T-helper 1 cell treated with Interleukin-12 subunit alpha and Interleukin-12 subunit beta and Interleukin-4 antibody, amounts not matched to agents 30 ng/mL and 1 ng/mL, for 36 hours (primary cell): ENCODE measurements around the gene DHRS9. TPM values are rescaled to one million over a fixed set of nuclear protein-coding genes. Genes with fewer than 3 reads are reported as not detected.

ENCODE experiments used
- intact Hi-C: fragments of 100-400 bp; cut with micrococcal nuclease; formaldehyde crosslinking; loops from one replicate; pipeline ENCODE4 v1.15.1; 2024
- total RNA-seq: library from RNA; stranded (reverse); gene quantifications from 2 replicates; pipeline ENCODE4 v1.2.3, GENCODE V29; 2022

DHRS9 gene
- total RNA-seq, 1 donor from 2014 or later, result 0.12 TPM

DNA sequence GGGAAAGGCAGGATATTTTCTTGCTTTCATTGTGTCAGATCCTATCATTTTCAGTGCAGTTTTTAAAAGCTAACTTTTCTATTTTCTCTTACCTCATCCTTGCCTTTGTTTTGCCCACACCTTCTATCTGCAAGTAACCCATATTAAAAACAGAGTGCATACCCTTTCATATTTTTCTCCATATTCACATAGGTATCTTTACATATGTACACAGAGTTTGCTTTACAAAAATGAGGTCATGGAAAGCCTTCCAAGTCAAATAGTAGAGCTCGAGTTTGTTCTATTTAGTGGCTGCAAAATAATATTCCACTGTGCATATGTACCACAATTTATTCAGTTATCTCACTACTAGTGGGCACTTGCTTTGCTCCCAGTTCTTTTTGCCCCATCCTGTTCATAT lies 3.9 kb upstream of the DHRS9 start:
- intact Hi-C loops, result no loop called here

DNA sequence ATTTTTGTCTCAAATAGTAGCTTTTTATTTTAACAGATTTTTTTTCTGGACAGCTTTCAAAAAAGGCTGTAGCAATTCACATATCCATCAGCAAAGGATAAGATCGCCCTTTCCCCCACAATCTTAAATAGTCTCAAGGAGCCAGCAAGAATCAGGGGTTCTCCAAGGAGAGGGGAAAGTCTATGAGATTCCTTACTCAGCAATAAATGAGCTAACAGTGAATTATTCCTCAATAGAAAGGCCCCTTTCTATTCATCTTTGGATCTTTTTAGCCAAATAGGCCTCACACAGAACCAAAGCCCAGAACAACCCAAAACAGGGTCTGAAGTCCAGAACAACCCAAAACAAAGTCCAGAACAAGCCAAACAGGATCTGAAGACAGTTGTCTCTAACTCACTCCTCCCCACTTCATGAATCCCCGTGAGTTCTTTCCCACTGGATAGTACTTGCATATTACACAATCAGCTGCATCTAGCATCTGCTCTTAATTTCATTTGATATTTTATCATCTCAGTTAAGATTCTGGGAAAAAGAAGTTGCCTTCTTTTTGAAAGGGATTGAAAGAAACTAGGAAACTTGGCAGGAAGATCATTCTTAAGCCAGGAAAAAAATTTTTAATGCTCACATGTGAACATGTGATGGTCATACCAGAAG lies 3.4 kb upstream of the DHRS9 start:
- intact Hi-C loops, result no loop called here

DNA sequence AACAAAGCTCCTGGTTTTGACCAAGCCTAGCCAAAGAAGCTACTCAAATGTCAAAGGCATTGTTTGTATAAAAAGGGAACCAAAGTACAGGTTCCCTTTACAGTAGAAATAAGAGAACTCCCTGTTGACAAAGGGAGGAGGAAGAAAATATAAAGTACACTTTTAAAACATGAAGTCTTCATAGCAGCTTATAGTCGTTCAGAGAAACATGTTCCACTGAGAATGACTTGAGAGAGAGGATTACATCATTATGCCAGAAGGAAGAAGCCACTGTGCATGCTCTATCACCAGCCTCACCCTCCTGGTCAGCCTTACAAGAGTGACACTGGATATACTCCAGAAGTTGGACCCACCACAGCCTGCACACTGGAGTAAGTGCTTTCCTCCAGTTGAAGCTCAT lies 2.5 kb upstream of the DHRS9 start:
- intact Hi-C loops, result no loop called here

DNA sequence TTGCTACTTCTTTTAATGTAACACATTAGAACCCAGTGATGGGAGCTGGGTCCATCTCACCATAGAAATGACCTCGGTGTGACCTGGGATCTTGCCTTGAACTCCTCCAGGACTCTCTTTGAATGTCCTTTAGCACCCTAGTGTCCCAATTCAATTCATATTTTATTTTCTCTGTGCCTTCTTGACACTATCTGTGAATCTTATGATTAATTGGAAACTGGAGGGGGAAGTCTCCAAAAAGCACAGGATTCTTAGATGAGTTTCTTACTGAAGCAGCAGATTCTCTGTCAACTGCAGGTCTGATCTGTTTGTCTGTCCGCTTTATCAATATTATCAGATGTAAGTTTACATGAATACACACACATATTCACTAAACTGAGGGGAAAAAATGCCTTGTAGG lies 470 bp downstream of the DHRS9 start:
- intact Hi-C loops, result no loop called here

DNA sequence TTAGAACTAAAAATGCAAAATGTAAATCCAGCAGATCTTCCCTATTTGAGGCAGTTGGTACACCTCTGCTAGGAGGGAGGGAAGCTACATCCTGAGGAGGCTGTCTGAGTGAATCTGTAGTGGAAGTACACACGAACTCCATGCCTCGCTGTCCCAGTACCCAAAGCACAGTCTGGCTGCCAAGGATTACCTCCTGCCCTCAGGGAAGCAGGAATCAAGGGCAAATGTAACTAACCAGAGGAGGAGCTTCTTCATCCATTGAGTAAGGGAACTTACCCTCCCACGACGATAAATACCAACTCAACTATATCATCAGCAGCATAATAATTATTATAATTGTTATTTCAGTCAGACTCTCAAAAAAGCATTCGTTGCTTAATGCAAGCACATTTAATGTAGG lies 2.1 kb downstream of the DHRS9 start:
- intact Hi-C loops, result no loop called here

DNA sequence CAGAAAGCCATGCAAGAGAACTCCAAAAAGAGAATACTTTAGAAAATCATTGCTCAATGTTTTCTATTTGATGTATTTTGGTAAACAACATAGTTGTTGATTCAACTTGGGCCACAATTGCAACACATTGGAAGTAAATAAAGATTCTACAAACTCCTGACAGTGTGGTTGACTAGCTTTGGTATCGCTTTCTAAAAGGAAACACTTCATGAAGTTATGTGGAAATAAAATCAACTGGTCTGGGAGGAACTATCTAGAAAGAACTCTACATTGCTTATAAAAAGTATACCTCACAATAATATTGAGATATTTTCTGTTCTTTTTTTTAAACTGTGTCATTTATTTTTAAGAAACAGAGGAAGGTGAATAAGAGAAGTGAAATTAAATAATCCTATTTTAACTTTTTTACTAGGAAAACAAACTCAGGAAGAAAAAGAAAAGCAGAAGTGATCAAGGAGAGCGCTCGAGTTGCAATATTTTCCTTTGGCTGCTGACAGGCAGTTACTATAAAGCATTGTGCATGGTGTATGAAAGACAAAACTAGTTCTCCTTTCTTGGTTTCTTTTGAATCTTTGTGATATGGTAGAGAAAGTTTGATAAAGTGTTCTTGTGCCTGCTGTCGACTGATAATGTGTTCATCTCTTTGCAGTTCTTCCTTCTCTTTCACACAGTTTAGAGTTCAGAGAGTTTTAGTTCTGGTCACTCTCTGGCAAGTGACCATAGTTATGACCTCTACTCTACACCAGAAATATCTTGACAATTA lies 3.0 kb downstream of the DHRS9 start:
- intact Hi-C loops, result loop anchor here (2.0 kb wide), 1 partner anchor 34 kb away; no protein-coding TSS in a partner anchor

DNA sequence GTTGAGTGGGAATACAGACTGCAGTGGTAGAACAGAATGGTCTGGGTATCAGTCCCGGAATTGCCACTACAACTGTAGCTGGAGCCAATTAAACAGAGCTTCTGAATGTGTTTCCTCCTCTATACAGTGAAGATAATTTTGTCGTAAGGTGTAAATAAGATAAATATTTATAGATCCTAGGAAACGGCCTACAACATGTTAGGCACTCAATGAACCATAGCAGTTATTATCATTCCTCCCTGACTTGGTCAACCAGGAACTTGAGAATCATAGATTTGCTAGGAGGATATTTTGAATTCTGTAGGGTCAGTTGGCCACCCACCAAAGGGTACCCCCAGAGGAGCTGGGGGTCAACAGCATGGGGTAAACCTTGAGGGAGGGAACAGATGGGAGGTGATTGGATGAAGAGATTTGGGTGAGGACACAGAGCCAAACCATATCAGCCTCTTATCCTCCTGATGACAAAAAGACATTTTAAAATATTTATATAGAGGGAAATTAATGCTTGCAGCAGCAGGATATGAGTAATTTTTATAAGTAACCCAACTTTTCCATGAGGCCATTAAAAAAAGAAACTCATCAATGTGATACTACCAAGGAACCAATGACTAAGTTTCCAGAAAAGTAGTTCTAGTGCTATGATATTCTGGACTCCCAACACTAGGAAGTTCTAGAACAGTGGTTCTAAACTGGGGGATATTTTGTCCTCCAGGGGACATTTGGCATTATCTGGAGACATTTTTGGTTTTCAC lies 4.0 kb downstream of the DHRS9 start:
- intact Hi-C loops, result loop anchor here (2.0 kb wide), 1 partner anchor 33 kb away; no protein-coding TSS in a partner anchor

DNA sequence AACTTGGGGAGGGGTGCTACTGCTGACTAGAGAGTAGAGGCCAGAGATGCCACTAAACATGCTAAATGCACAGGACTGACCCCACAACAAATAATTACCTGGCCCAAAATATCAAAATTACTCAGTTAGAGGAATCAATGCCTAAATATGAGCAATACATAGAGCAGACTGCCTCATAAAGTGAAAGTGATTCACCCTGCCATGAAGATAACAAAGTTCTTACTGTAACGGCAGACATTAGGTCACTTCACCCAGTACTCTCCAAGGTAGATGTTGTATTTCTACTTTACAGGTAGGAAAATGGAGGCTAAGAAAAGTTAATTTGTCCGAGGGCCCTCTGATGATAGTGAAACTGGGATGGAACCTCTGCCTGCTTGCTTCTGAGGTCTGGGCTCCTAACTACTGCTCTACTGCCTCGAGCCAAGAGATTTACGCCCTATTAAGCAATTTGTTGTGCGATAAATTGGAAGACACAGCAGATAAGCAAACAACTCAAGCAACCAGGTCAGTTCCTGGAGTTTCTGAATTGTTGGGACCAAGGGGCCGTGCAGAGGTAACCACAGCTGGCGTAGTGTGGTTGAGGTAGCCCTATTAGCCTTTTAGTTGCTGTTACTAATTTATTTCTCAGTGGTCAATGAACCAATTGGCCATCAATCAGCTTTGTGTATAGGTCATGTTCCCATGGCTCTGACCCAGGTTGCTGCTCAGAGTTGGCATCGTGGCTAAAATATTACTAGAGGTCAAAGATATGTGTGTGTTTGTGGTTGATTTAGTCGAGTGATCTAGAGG lies 4.8 kb downstream of the DHRS9 start:
- intact Hi-C loops, result loop anchor here (2.0 kb wide), 1 partner anchor 33 kb away; no protein-coding TSS in a partner anchor

DNA sequence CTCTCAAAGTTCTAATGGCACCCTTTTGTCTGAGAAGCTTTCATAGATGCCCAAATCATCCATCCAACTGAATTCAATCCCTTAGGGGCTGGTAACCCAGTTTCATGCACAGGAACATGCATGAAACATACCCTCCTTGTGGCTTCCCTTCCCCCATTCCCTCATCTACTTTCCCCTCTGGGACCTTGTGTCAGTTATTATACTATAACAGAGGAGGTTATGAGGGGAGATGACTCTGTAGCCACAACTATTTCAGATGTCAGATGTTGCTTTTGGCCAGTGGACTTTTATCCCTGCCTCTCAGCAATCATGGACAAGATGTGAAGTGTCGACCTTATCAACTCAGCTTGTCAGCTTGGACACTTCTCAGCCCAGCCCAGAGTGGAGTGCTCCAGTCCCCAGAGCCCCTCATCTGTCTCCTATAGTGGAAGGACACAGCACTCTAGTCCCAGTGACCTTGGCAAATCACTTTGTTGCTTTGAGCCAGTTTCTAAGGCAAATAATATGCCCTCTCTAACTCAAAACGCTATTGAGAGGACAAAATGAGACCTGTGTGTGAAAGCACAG lies 8.4 kb downstream of the DHRS9 start:
- intact Hi-C loops, result no loop called here

DNA sequence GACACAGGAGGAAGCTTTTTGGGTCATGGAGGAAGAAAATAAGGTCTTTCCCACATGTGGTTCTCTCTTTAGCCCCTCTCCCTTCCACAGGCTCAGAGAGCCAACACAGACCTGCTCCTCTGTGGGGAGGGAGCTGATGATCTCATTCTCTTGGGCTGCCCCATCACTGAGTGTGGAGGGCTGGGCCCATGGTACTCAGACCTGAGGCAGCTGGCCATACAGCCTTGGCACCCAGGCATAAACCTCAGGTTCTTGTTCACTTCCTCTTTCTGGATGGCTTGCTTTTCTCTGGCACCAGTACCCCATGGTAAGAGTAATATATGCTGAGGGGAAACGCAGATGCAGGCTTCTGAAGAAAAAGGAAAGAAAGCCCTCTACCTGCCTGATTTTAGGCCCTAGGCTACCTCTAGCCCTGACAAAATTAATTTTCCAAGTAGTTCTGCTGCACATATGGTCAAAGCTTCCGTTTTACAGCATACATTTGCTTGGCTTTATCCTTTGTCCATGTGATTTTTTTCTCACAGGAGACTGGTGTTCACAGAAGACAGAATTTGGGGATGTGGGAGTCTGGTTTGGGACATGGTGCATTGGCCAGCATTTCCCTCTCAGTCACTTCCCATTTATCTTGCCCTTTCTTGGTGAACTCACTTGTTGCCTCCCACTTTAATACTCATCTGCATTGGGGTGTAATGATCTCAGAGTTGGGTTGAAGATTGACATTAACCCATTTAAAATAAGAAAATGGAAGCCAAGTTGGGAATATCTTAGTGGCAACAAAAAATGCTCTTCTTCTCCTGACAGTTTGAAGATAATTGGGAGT lies 11.1 kb downstream of the DHRS9 start:
- intact Hi-C loops, result no loop called here

DNA sequence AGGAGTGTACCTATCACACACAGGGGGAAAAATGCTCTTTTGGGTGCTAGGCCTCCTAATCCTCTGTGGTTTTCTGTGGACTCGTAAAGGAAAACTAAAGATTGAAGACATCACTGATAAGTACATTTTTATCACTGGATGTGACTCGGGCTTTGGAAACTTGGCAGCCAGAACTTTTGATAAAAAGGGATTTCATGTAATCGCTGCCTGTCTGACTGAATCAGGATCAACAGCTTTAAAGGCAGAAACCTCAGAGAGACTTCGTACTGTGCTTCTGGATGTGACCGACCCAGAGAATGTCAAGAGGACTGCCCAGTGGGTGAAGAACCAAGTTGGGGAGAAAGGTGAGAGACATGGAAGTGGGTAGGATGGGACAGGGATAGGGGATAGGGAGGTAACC lies 12.2 kb downstream of the DHRS9 start:
- intact Hi-C loops, result no loop called here

DNA sequence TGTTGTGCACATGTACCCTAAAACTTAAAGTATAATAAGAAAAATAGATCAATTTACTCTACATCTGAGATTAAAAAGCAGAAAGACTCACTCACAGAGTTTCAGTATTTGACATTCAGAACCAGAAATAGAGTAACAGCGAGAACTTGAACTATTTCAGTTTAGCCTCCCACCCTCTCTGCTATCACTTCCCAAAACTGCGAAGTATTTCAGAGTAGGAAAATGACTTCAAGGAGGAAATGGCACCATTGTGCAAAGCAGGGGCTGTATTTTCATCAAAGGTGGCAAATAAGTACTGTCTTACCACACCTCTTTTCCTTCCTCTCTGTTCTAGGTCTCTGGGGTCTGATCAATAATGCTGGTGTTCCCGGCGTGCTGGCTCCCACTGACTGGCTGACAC lies 13.6 kb downstream of the DHRS9 start:
- intact Hi-C loops, result no loop called here

DNA sequence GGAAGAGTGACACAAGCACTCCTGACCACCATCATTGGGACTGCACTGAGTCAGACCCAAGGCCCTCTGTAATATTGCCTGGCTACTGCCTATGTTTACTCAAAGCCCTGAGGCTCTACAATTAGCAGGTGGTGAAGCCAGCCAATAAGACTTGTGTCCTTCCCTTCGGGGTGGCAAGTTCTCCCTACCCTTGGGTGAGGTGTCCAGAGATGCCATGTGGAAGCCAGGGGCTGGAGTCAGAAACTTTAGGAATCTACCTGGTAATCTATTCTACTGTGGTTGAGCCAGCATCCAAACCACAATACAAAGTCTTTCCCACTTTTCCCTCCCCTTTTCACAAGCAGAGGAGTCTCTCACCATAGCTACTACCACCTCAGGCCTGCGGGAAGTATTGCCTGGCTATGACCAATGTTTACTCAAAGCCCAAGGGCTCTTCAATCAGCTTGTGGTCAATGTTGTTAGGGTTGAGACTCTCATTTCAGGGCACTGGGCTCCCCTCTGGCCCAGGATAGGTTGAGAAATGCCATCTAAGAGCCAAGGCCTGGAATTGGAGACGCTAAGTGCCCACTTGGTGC lies 17.6 kb downstream of the DHRS9 start:
- intact Hi-C loops, result no loop called here

DNA sequence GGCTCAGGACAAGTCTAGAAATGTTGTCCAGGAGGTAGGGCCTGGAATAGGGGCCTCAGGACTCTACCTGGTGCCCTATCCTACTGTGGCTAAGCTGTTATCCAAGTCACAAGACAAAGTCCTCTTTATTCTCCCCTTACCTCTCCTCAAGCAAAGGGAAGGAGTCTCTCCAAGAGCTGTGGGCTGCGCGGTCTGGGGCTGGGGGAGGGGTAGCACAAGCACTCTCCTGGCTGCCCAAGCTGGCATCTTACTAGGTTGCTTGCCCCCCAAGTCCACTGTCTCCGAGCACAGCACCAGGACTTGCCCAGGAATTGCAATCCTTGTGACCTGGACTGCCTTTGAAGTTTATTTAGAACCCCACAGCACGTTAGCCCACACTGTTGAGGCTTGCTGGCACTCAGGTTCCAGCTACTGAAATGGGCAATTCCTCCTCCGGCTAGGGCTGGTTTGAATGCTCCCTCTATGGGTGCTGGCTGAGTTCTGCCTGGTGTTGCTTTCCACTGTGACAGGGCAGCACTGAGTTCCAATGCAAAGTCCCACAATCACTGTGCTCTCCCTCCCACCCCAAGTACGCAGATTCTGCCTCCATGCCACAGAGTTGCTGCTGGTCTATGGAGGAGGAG lies 18.5 kb downstream of the DHRS9 start:
- intact Hi-C loops, result no loop called here

DNA sequence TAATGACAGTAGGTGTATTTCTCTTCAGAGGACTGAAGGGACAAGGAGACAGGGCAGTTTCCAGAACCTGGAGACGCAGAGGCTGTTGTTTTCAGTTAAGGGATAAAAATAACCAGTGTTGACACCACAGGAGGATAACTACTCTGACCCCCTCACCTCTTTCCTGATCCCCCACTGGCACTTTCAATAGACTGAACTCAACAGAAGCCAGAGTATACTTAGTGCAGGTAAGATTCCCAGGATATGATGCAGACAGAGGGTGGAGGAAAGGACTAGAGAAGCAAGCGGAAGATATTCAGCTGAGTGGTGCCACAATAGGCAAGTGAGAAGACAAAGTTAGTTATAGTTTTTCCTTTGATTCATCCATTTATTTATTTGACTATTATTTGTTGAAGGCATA lies 19.8 kb downstream of the DHRS9 start:
- intact Hi-C loops, result no loop called here

DNA sequence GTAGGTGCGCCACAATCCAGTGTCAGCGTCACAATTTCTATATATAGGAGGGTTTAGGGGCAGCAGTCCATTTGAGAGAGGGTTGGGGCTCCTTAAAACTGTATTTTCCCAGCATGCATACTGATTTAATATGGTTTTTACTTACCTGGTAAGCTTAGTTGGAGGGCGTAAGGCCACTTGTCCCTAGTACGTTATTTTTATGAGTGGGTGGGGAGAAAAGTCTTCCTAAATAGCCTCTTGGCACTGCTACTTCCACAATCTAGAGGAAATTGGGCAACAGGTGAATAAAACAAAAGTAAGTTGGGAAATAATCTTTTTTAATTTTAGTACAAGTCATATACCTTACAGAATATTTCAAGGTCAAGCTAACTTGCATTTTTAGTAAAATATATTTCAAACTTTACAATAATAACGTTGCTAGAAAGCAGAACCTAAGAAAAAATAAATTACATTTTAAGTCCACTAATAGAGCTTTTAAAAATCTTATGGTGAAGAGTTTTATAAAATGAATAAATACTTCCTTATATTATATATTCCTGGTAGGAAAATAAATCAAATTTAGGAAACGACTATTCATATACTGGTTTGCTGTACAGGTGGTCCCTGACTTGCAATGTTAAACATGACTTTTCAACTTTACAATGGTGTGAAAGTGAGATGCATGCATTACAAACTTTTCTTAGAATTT lies 20.9 kb downstream of the DHRS9 start:
- intact Hi-C loops, result no loop called here

DNA sequence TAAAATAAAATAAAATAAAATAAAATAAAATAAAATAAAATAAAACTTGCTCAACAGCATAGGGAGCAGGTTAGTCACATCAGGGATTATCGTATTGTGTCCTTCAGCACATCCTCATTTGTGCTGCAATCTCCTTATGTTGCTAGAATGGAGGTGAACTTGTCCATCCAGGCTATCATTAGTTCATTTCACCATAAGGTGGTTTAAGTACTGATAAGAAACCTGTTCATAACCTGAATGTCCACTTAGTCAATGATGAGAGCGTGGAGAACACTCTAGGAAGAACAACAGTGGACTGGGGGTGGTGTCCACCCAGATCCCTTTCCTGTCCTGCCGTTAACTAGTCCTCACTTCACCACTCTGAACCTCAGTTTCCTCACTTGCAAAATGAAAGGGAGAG lies 21.9 kb downstream of the DHRS9 start:
- intact Hi-C loops, result no loop called here

DNA sequence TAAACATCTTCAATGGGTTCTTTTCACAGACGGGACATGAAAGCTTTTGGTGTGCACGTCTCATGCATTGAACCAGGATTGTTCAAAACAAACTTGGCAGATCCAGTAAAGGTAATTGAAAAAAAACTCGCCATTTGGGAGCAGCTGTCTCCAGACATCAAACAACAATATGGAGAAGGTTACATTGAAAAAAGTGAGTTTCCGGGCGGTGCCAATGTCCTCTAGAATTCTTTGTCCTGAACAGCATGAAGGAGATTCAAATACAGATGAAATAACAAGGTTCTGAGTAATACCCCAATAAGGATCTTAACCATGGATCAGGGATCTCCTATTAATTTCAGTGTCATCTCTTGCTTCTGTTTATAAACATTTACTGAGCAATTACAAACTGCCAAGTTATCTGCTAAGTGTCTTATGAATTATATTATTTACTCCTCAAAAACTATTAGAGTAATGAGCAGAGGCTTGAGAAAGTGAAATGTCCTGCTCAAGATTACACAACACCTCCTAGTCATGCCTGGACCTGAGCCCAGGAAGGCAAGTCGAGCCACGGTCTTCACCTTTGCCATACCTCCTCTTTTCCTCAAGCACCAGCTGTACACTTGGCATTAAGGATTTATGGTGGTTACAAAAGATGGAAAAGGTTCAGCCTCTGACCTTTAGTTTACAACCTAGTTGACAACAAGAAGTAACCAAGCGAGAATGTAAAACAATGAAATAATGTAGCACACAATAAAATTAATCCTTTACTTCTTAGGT lies 22.6 kb downstream of the DHRS9 start:
- intact Hi-C loops, result no loop called here
